Neural progenitor cell (in vitro differentiated cells): ENCODE measurements around the gene GRIK5. TPM values are rescaled to one million over a fixed set of nuclear protein-coding genes. Genes with fewer than 3 reads are reported as not detected.

Experiments used
- DNase-seq: peaks from one replicate; pipeline ENCODE4 v3.0.0-alpha.2; 2016; ENCODE audit warnings: low spot score
- H2AFZ ChIP-seq: fragments of 200-600 bp; sonication (generic); replicated peaks from 2 replicates; pipeline ENCODE4 v1.6.1; 2016; ENCODE audit warnings: antibody characterized with exemption
- H3F3A ChIP-seq: fragments of 200-600 bp; sonication (generic); 2 replicates; pipeline ENCODE4 v1.6.1; 2016; ENCODE audit warnings: antibody characterized with exemption, low read depth
- H3K27ac ChIP-seq: fragments of 200-600 bp; sonication (generic); 2 replicates; pipeline ENCODE4 v1.5.1; 2016; ENCODE audit warnings: mild to moderate bottlenecking
- H3K27me3 ChIP-seq: fragments of 200-600 bp; sonication (generic); 2 replicates; pipeline ENCODE4 v1.6.1; 2016; ENCODE audit warnings: mild to moderate bottlenecking, moderate library complexity
- H3K36me3 ChIP-seq: fragments of 200-600 bp; sonication (generic); 2 replicates; pipeline ENCODE4 v1.5.1; 2016
- H3K4me1 ChIP-seq: fragments of 200-600 bp; sonication (generic); 2 replicates; pipeline ENCODE4 v1.6.1; 2016; ENCODE audit warnings: mixed run types
- H3K4me2 ChIP-seq: fragments of 200-600 bp; sonication (generic); 2 replicates; pipeline ENCODE4 v1.6.1; 2016
- H3K4me3 ChIP-seq: fragments of 200-600 bp; sonication (generic); 2 replicates; pipeline ENCODE4 v1.5.1; 2016
- H3K79me2 ChIP-seq: fragments of 200-600 bp; sonication (generic); 2 replicates; pipeline ENCODE4 v1.6.1; 2016; ENCODE audit warnings: low read depth
- H3K9ac ChIP-seq: fragments of 200-600 bp; sonication (generic); 2 replicates; pipeline ENCODE4 v1.6.1; 2016
- H3K9me3 ChIP-seq: fragments of 200-600 bp; sonication (generic); 2 replicates; pipeline ENCODE4 v1.5.1; 2016; ENCODE audit warnings: low read depth
- H4K20me1 ChIP-seq: fragments of 200-600 bp; sonication (generic); 2 replicates; pipeline ENCODE4 v1.6.1; 2016; ENCODE audit warnings: low read depth
- H3K27ac Mint-ChIP-seq: 3 replicates; pipeline ENCODE4 v1.8.0; 2021; ENCODE audit warnings: mixed read lengths
- H3K27me3 Mint-ChIP-seq: 2 replicates; pipeline ENCODE4 v1.8.0; 2022; ENCODE audit warnings: low read depth, mild to moderate bottlenecking, inconsistent platforms, moderate library complexity, mixed read lengths; ENCODE audit not compliant: insufficient read depth
- H3K36me3 Mint-ChIP-seq: 3 replicates; pipeline ENCODE4 v1.8.0; 2021; ENCODE audit warnings: mixed read lengths
- H3K4me1 Mint-ChIP-seq: 3 replicates; pipeline ENCODE4 v1.8.0; 2021; ENCODE audit warnings: mixed read lengths
- H3K4me3 Mint-ChIP-seq: 3 replicates; pipeline ENCODE4 v1.8.0; 2021; ENCODE audit warnings: mild to moderate bottlenecking, moderate library complexity, mixed read lengths
- H3K9me3 Mint-ChIP-seq: 3 replicates; pipeline ENCODE4 v1.8.0; 2020; ENCODE audit warnings: mixed read lengths
- CTCF ChIP-seq: fragments of 200-600 bp; sonication (generic); IDR thresholded peaks from 2 replicates; pipeline ENCODE4 v1.5.1; 2017; ENCODE audit warnings: antibody characterized with exemption, mild to moderate bottlenecking
- EZH2 ChIP-seq: fragments of 200-600 bp; sonication (generic); IDR thresholded peaks from 2 replicates; pipeline ENCODE4 v1.6.1; 2017; ENCODE audit warnings: antibody characterized with exemption, mild to moderate bottlenecking, moderate library complexity
- EZH2phosphoT487 ChIP-seq: fragments of 200-600 bp; sonication (generic); IDR thresholded peaks from 2 replicates; pipeline ENCODE4 v1.6.1; 2017; ENCODE audit warnings: antibody characterized with exemption
- total RNA-seq: library from RNA; depleted of rRNA; stranded (reverse); fragments of >200 nt; gene quantifications from 2 replicates; pipeline ENCODE4 v1.2.3, GENCODE V29; 2015; ENCODE audit warnings: low replicate concordance

The GRIK5 gene
- total RNA-seq, 1 donor from 2014 or later = 5.8 TPM

GRCh38 chr19:42099336-42099925, 29.4 kb upstream of the GRIK5 start:
- Histone ChIP-seq H3K9ac (no peak overlapping the region), H3F3A (peaks cover 11% of the 10 kb centered on the region), H3K4me2 (no peak overlapping the region), H3K4me1 (peaks cover 13% of the 10 kb centered on the region), H3K9me3 (no peaks in the 10 kb centered on the region), H3K36me3 (no peaks in the 10 kb centered on the region), H3K27ac (no peak overlapping the region), H2AFZ (no peak overlapping the region), H4K20me1 (no peaks in the 10 kb centered on the region), H3K27me3 (peaks cover 7% of the 10 kb centered on the region), H3K4me3 (no peak overlapping the region), H3K79me2 (no peaks in the 10 kb centered on the region)
- Mint-ChIP-seq H3K36me3 (no peaks in the 10 kb centered on the region), H3K9me3 (no peaks in the 10 kb centered on the region), H3K27ac (no peak overlapping the region), H3K27me3 (peaks cover 13% of the 10 kb centered on the region), H3K4me1 (peaks cover 5% of the 10 kb centered on the region), H3K4me3 (no peak overlapping the region)
- TF ChIP-seq CTCF (no peak), EZH2 (no peak), EZH2phosphoT487 (no peak)
- DNase-seq = no peak

GRCh38 chr19:42098781-42099180, 28.8 kb upstream of the GRIK5 start:
- H3K4me3 Mint-ChIP-seq = no peak overlapping the region
- no peak for DNase-seq
- peaks cover 13% of the 10 kb centered on the region for H3K27me3 Mint-ChIP-seq
- no peaks in the 10 kb centered on the region for H3K9me3 Mint-ChIP-seq
- no peak overlapping the region for H3K4me2 ChIP-seq
- H2AFZ ChIP-seq = no peak overlapping the region
- H3K4me1 Mint-ChIP-seq = peaks cover 12% of the 10 kb centered on the region
- H3K36me3 ChIP-seq = no peaks in the 10 kb centered on the region
- no peak overlapping the region for H3K9ac ChIP-seq
- H3K27ac ChIP-seq = no peak overlapping the region
- no peak overlapping the region for H3K4me3 ChIP-seq
- no peak overlapping the region for H3K27ac Mint-ChIP-seq
- H3K4me1 ChIP-seq = peaks cover 13% of the 10 kb centered on the region
- TF ChIP-seq CTCF (no peak), EZH2 (no peak), EZH2phosphoT487 (no peak)
- peaks cover 11% of the 10 kb centered on the region for H3F3A ChIP-seq
- H4K20me1 ChIP-seq = no peaks in the 10 kb centered on the region
- peaks cover 4% of the 10 kb centered on the region for H3K27me3 ChIP-seq
- no peaks in the 10 kb centered on the region for H3K9me3 ChIP-seq
- H3K79me2 ChIP-seq = no peaks in the 10 kb centered on the region
- H3K36me3 Mint-ChIP-seq = no peaks in the 10 kb centered on the region

- no peaks in the 10 kb centered on the region for H3K36me3 Mint-ChIP-seq
- Histone ChIP-seq H3F3A (peaks cover 11% of the 10 kb centered on the region), H3K9me3 (no peaks in the 10 kb centered on the region), H3K4me1 (peaks cover 13% of the 10 kb centered on the region), H3K79me2 (no peaks in the 10 kb centered on the region), H2AFZ (no peak overlapping the region), H3K9ac (no peak overlapping the region), H4K20me1 (no peaks in the 10 kb centered on the region), H3K27me3 (peaks cover 4% of the 10 kb centered on the region), H3K36me3 (no peaks in the 10 kb centered on the region), H3K4me3 (no peak overlapping the region), H3K27ac (no peak overlapping the region), H3K4me2 (no peak overlapping the region)
- H3K27me3 Mint-ChIP-seq = peaks cover 10% of the 10 kb centered on the region
- no peak for TF ChIP-seq CTCF
- H3K27ac Mint-ChIP-seq = no peak overlapping the region
- H3K4me3 Mint-ChIP-seq = no peak overlapping the region
- no peak for DNase-seq
- H3K4me1 Mint-ChIP-seq = peaks cover 16% of the 10 kb centered on the region
- no peaks in the 10 kb centered on the region for H3K9me3 Mint-ChIP-seq
Measured at GRCh38 chr19:42097461-42097860, 27.5 kb upstream of the GRIK5 start.
